ENCODE results near the gene TRNP1.

The TRNP1 gene

DNA sequence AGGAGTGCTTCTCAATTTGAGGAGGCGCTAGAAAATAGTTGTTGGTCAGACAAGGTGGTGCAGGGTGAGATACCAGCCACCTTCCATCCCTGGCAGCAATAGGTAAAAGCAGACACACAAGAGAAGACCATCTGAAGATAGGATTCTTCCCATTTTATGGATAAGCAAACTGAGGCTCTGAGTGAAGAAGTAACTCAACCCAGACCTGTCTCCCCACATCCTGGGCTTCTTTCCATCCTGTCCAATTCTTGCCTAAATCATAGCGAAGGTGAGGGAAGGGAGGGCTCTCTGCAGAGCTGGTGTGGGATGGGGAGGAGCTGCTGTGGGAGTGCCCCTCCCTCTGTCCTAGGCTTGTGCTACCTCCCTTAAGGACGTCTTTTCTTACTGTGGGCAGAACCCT lies 21.9 kb upstream of the TRNP1 start:
- no peak overlapping the region for H3K4me3 ChIP-seq (replicated peaks; ENCODE audit: low read depth, low read length)
- TF ChIP-seq, protein P1, sequence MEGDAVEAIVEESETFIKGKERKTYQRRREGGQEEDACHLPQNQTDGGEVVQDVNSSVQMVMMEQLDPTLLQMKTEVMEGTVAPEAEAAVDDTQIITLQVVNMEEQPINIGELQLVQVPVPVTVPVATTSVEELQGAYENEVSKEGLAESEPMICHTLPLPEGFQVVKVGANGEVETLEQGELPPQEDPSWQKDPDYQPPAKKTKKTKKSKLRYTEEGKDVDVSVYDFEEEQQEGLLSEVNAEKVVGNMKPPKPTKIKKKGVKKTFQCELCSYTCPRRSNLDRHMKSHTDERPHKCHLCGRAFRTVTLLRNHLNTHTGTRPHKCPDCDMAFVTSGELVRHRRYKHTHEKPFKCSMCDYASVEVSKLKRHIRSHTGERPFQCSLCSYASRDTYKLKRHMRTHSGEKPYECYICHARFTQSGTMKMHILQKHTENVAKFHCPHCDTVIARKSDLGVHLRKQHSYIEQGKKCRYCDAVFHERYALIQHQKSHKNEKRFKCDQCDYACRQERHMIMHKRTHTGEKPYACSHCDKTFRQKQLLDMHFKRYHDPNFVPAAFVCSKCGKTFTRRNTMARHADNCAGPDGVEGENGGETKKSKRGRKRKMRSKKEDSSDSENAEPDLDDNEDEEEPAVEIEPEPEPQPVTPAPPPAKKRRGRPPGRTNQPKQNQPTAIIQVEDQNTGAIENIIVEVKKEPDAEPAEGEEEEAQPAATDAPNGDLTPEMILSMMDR (IDR thresholded peaks at IDR 0.05; ENCODE audit: low read depth, low read length, missing control alignments), result no peak
- no peak for DNase-seq (ENCODE audit: extremely low read depth, low read depth)

DNA sequence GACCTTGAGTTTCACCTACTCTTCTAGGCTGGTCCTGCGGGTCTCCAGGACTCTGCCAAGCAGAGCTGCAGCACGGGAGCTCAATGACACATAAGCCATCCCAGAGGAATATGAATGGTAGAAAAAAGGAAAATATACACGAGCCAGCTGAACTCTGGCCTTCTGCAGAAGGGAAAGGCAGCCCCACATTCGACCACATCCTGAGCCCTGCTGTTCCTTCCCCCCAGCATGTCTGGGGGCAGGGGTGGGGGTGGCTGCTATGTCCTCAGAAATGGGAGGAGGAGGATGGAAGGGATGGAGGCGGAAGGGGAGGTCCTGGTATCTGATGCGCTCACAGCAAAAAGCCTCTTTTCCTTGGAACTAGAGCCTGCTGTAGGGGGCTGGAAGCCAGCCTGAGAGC lies 21.1 kb upstream of the TRNP1 start:
- TF ChIP-seq, protein P1 (IDR thresholded peaks at IDR 0.05; ENCODE audit: low read depth, low read length, missing control alignments), result no peak
- no peak for DNase-seq (ENCODE audit: extremely low read depth, low read depth)
- no peak overlapping the region for H3K4me3 ChIP-seq (replicated peaks; ENCODE audit: low read depth, low read length)

DNA sequence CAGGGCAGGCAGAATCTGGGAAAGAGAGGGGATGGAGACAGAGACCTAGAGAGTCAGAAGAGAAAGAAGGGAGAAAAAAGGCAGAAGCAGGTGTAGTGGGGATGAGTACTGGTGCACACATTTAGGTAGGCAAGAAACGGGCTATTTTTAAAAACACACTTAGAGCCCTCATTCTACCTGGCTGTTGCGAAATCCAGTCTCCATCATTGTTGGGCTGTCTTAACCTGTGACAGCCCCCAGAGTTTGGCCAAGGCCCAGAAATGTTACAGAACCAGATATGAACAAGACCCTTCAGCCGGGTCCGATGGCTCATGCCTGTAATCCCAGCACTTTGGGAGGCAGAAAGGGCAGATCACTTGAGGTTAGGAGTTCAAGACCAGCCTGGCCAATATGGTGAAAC lies 20.7 kb upstream of the TRNP1 start:
- DNase-seq (ENCODE audit: extremely low read depth, low read depth), result no peak
- TF ChIP-seq, protein P1 (IDR thresholded peaks at IDR 0.05; ENCODE audit: low read depth, low read length, missing control alignments), result no peak
- no peak overlapping the region for H3K4me3 ChIP-seq (replicated peaks; ENCODE audit: low read depth, low read length)

DNA sequence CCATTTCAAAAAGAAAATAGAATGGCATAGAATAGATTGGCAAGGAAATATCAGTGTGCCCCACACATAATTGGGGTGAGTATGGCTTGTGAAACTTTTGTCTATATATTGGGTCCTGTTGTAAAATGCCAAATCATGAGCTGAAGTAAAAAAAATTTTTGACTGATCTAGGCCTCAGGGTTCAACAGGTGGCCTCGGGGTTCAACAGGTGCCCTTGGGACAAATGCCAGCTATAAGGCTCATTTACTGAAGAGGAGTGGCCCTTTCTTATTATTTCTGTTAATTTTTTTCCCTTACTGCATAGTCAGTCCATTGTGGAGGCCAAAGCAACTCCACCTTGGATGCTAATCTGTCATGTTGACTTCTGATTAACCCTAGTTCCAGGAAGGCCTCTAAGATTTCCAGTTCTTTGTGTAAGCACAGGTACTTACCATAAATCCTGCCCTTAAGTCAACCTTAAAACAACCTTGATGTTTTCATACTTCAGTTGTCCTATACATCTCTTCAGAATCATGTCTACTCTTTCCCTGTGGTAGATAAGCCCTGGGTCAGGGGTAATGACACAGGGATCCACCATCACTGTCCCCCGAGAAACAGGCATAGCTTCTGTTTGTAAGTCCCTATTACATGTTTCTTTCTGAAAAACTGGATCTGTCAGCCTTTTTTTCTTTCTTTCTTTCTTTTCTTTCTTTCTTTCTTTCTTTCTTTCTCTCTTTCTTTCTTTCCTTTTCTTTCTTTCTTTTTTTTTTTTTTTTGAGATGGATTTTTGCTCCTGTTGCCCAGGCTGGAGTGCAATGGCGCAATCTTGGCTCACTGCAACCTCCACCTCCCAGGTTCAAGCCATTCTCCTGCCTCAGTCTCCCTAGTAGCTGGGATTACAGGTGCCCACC lies 16.6 kb upstream of the TRNP1 start:
- no peak overlapping the region for H3K4me3 ChIP-seq (replicated peaks; ENCODE audit: low read depth, low read length)
- TF ChIP-seq, protein P1 (IDR thresholded peaks at IDR 0.05; ENCODE audit: low read depth, low read length, missing control alignments), result no peak

DNA sequence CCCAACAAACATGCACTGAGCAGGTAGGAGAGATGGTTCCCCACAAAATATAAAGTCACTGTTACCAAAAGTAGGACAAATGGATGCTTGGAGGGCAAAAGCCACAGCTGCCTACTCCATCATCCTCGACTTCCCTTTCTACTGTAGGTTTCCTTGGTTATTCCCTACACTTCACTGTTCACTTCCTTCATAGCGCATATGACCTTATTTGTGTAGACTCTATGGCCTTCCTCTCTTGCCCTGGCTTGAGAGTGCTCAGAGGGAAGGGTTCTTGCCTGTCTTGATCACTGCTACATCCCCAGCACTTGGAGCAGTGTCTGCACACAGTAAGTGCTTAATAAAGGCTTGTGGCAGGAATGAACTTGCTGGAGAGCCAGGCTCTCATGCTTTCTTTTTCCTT lies 14.6 kb upstream of the TRNP1 start:
- DNase-seq (ENCODE audit: extremely low read depth, low read depth), result no peak
- no peak overlapping the region for H3K4me3 ChIP-seq (replicated peaks; ENCODE audit: low read depth, low read length)
- TF ChIP-seq, protein P1 (IDR thresholded peaks at IDR 0.05; ENCODE audit: low read depth, low read length, missing control alignments), result no peak

More for the DNA sequence above, 16.6 kb upstream of the TRNP1 start:
- no peak for DNase-seq (ENCODE audit: extremely low read depth, low read depth)

DNA sequence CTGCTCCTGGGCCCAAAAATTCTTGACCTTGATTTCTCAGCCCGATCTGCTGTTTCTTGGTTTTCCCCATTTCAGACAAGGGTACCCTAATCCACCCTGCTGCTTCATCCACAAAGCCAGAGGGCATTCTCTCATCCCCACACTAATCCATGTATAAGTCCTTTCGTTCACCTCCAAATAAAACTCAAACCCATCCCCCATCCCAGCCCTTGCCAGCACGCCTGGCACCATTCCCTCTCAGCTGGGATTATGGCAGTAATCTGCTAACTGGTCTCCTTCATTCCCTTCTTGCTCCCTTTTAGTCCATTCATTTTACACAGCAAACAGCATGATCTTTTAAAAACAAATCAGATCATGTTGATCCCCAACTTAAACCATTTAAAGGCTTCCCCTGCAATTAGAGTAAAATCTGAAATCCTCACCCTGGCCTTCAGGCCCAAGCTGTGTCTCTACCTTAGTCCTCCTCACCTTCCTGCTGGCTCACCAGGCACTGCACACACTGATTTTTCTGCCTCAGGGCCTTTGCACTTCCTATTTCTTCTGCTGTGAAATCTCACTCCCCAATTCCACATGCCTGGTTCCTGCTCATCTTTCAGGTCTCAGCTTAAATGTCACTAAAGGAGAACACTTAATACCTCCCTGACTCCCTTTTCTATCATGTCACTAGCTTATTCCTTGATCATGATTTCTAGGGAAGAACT lies 12.2 kb upstream of the TRNP1 start:
- no peak for DNase-seq (ENCODE audit: extremely low read depth, low read depth)
- no peak overlapping the region for H3K4me3 ChIP-seq (replicated peaks; ENCODE audit: low read depth, low read length)
- TF ChIP-seq, protein P1 (IDR thresholded peaks at IDR 0.05; ENCODE audit: low read depth, low read length, missing control alignments), result no peak

All from HFF-Myc (cell line).